HCT116 (cell line): ENCODE measurements around the gene CPS1. TPM values are rescaled to one million over a fixed set of nuclear protein-coding genes. Genes with fewer than 3 reads are reported as not detected.

ENCODE experiments used
- ATF3 ChIP-seq: IDR thresholded peaks from 2 replicates; pipeline ENCODE4 v1.6.1; 2012
- CEBPB ChIP-seq: IDR thresholded peaks from 2 replicates; pipeline ENCODE4 v1.6.1; 2012; ENCODE audit warnings: low read depth
- ELF1 ChIP-seq: IDR thresholded peaks from 2 replicates; pipeline ENCODE4 v1.6.1; 2012; ENCODE audit warnings: low read depth, borderline replicate concordance
- MAX ChIP-seq: IDR thresholded peaks from 2 replicates; pipeline ENCODE4 v1.6.1; 2012
- POLR2AphosphoS5 ChIP-seq: IDR thresholded peaks from 2 replicates; pipeline ENCODE4 v1.6.1; 2011; ENCODE audit warnings: mild to moderate bottlenecking, low read depth, low read length, moderate library complexity
- REST ChIP-seq: IDR thresholded peaks from 2 replicates; pipeline ENCODE4 v1.6.1; 2012; ENCODE audit warnings: low read depth
- TCF7L2 ChIP-seq: IDR thresholded peaks from 2 replicates; pipeline ENCODE4 v1.7.0; 2011; ENCODE audit warnings: borderline replicate concordance, inconsistent platforms; ENCODE audit not compliant: insufficient read depth, insufficient read length; ENCODE audit errors: extremely low read depth
- total RNA-seq: library from RNA; stranded (reverse); gene quantifications from one replicate; pipeline ENCODE4 v1.2.1, GENCODE V29; 2021; ENCODE audit not compliant: unreplicated experiment

The CPS1 gene
- total RNA-seq, 1 experiment from 2014 or later, result 37.5 TPM

GRCh38 chr2:210727549-210727948, 171.2 kb downstream of the CPS1 start (continued):
- TF ChIP-seq REST (no peak), ATF3 (no peak), POLR2AphosphoS5 (no peak), MAX (no peak), ELF1 (no peak), CEBPB (no peak), TCF7L2 (no peak)

Other genes with a start within 250 kb of the CPS1 start
- not detected for gene MYL1, start 241.4 kb upstream of the CPS1 start, total RNA-seq
- 61.5 TPM for gene LANCL1, start 79.8 kb upstream of the CPS1 start, total RNA-seq